DMS53 treated with DMSO at 0.1 percent for 48 hours (cell line): ENCODE results near the gene ZNF814.
"Not testable (repeated sequence)": the region's sequence is repeated elsewhere in the genome, so short reads cannot be mapped to it uniquely, and the experiment has no call there.

ENCODE experiments used
- DNase-seq: peaks from one replicate; lab custom pipeline; 2025; ENCODE audit not compliant: unreplicated experiment; lab: John Stamatoyannopoulos, UW

The ZNF814 gene

GRCh38 chr19:57817976-57818375, 70.9 kb downstream of the ZNF814 start:
- no peak for DNase-seq

- DNase-seq, result no peak
These were observed 72.2 kb downstream of the ZNF814 start for GRCh38 chr19:57816652-57817051.

DNA sequence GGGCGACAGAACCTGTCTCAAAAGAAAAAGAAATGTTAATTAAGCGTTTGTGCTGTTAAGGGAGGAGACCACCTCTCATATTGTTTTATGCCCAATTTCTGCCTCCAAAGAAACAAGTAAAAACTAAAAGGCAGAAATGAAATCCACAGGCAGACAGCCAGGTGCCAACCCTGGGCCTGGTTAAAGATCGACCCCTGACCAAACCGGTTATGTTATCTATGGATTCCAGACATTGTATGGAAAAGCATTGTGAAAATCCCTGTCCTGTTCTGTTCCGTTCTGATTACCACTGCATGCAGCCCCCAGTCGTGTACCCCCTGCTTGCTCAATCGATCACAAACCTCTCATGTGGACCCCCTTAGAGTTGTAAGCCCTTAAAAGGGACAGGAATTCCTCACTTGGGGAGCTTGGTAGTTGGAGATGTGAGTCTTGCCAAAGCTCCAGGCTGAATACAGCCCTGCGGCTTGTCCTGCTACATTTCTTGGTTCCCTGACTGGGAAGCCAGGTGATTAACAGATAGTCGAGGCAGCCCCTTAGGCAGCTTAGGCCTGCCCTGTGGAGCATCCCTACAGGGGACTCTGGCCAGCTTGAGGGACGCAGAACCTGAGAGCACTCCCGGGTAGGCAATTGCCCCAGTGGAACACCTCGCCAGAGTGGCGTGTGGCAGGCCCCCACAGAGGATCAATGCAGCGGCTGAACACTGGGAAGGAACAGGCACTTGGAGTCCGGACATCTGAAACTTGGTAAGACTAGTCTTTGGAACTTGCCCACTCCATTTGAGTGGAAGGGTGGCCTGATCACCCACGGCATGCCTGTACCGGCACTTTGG, 73.4 kb downstream of the ZNF814 start:
- DNase-seq, result no peak

GRCh38 chr19:57814505-57815246, 74.2 kb downstream of the ZNF814 start, which contains the start of gene ZNF552:
TSS of gene ZNF552 (minus strand) at chr19:57814913. CDS start at chr19:57814743, 170 bp downstream.
- DNase-seq, result peak; percentile 92

- no peak for DNase-seq
These were observed 74.8 kb downstream of the ZNF814 start for GRCh38 chr19:57813919-57814504.

GRCh38 chr19:57812975-57813820, 75.6 kb downstream of the ZNF814 start:
- not testable (repeated sequence) for DNase-seq

GRCh38 chr19:57812226-57812625, 76.6 kb downstream of the ZNF814 start:
- no peak for DNase-seq

- not testable (repeated sequence) for DNase-seq
These were observed 78.2 kb downstream of the ZNF814 start for GRCh38 chr19:57810410-57811295.

DNA sequence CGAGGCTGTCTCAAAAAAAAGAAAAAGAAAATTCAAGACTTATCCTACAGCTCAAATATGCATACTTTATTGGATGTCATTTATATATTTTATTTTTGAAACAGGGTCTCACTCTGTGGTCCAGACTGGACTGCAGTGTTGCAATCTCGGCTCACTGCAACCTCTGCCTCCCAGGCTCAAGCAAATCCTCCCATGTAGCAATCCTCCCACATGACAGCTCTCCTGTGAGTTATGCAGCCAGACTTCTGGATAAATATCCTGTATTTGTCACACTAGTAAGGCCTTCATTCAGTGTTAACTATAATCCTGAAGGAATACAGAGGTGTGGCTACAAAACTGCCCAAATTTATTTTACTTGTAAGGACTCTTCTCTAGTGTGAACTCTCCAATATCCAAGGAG, 81.3 kb downstream of the ZNF814 start:
- no peak for DNase-seq

DNA sequence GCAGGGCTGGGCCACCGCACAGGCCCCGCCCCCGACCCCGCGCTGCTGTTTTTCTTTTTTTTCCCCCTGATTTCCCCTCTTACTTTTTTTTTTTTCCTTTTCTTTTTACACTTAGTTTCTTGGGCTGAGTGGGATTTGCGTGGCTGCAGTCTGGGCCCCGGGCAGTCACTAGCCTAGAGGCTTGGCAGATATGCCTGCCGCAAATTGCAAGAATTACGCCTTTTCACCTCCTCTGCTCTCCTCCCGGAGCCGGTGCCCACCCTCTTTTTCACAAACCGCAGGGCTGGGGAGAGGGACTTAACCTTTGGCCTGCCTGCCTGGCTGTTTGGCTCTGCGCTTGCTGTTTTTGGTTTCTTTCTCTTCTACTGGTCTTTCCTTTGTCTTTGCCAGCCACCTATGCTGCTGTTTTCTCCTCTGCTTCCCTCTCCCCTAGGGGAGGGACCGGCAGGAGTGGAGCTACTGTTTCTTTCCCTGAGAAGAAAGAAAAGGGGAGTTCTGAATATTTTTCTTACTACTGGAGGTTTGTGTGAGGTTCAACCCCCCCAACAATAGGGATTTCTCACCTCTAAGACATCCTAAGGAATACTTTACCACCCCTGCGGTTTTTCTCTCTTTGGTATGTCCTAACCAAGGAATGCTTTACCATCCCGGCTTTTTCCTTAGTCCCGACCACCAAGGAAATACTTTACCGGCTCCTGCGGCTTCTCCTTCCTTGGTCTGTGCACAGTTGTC, 85.1 kb downstream of the ZNF814 start:
- DNase-seq, result no peak

- no peak for DNase-seq
These were observed 85.6 kb downstream of the ZNF814 start for GRCh38 chr19:57803265-57803593.

GRCh38 chr19:57802269-57802668, 86.6 kb downstream of the ZNF814 start:
- DNase-seq, result no peak

GRCh38 chr19:57800696-57801095, 88.1 kb downstream of the ZNF814 start:
- no peak for DNase-seq
